ENCODE results near the gene BCAP29. TPM values are rescaled to one million over a fixed set of nuclear protein-coding genes. Genes with fewer than 3 reads are reported as not detected.

The BCAP29 gene
- total and polyA plus RNA-seq, 2 of the 4 experiments (the other 2 are of a cell fraction), result 33.0 to 35.1 TPM

- H2BK120ac ChIP-seq (ENCODE audit: low read depth, low read length), result no peak overlapping the region
- H3K79me1 ChIP-seq (ENCODE audit: low read depth in 1 of 2, low read length in 2 of 2), result peaks cover 27 to 48% of the 10 kb centered on the region in 2 experiments
- no peak overlapping the region for H3K4ac ChIP-seq (ENCODE audit: low read depth, low read length)
- peaks cover 7% of the 10 kb centered on the region; the same call in 1 of the 2 replicates for H3K36me3 ChIP-seq (ENCODE audit: control insufficient read depth, insufficient read depth, low read length)
- no peak overlapping the region for H3K27ac ChIP-seq (ENCODE audit: insufficient read depth, low read length)
- TF ChIP-seq USF2 (IDR thresholded peaks at IDR 0.05; ENCODE audit: low read depth, low read length), result no peak
- no peak for TF ChIP-seq BHLHE40 (IDR thresholded peaks at IDR 0.05; ENCODE audit: low read depth, low read length)
- no peak for TF ChIP-seq CTCF (conservative IDR thresholded peaks at IDR 0.05; ENCODE audit: low read depth, low read length)
- TF ChIP-seq RAD21 (IDR thresholded peaks at IDR 0.05; ENCODE audit: low read length), result no peak
- TF ChIP-seq MXI1 (IDR thresholded peaks at IDR 0.05; ENCODE audit: borderline replicate concordance, low read depth, low read length), result no peak
- no peak for TF ChIP-seq RFX5 (IDR thresholded peaks at IDR 0.05; ENCODE audit: low read depth, low read length)
- TF ChIP-seq POLR2A (IDR thresholded peaks at IDR 0.05; ENCODE audit: low read depth, low read length), result no peak
- TF ChIP-seq NFE2L2 (IDR thresholded peaks at IDR 0.05; ENCODE audit: low read depth, low read length), result no peak
- no peak for TF ChIP-seq SMC3 (IDR thresholded peaks at IDR 0.05; ENCODE audit: low read depth, low read length)
- TF ChIP-seq RCOR1 (IDR thresholded peaks at IDR 0.05; ENCODE audit: insufficient replicate concordance, low read length), result no peak
- TF ChIP-seq CHD1 (IDR thresholded peaks at IDR 0.05; ENCODE audit: low read depth, low read length), result no peak
- TF ChIP-seq ELK1 (IDR thresholded peaks at IDR 0.05; ENCODE audit: borderline replicate concordance, low read depth, low read length), result no peak
- no peak for TF ChIP-seq FOS (IDR thresholded peaks at IDR 0.05; ENCODE audit: low read depth, low read length)
- no peak for TF ChIP-seq MAFK (IDR thresholded peaks at IDR 0.05; ENCODE audit: low read depth, low read length)
- no peak for TF ChIP-seq CEBPB (IDR thresholded peaks at IDR 0.05; ENCODE audit: low read depth, low read length)
- no peak for TF ChIP-seq MAZ (IDR thresholded peaks at IDR 0.05; ENCODE audit: borderline replicate concordance, low read depth, low read length)
- H3K9me1 ChIP-seq (ENCODE audit: insufficient read depth, low read length), result no peaks in the 10 kb centered on the region
- WGBS, 2 experiments (ENCODE audit: extremely low coverage in 2 of 2, insufficient read length in 1 of 2), result no CpG with 5 or more reads among the region's 2 CpGs
- dilution Hi-C loops (cut with HindIII; ENCODE audit: low sequenced_read_pairs, unreplicated experiment) (no loop called here), in situ Hi-C loops (cut with MboI; ENCODE audit: low sequenced_read_pairs) (no loop called here), intact Hi-C loops (cut with micrococcal nuclease) (loop anchor here (5.0 kb wide), 3 partner anchors 121 to 159 kb away; partner anchors contain the start of gene CBLL1)
- H2AK5ac ChIP-seq (ENCODE audit: low read depth, low read length), result no peak overlapping the region
- DNase-seq (no peak), ATAC-seq (ENCODE audit: low read depth) (no peak)
- no peak overlapping the region for H3K14ac ChIP-seq (replicated peaks; ENCODE audit: low read depth, low read length)
- H2BK15ac ChIP-seq (ENCODE audit: low read depth, low read length), result no peak overlapping the region
- no peak overlapping the region for H3K4me3 ChIP-seq (ENCODE audit: insufficient read depth, low read depth, low read length)
- BruUV-seq (replicated peaks), result no TSS peak
- POLR2A ChIA-PET (ENCODE audit: unreplicated experiment), result no interaction called here
- no peak overlapping the region for H2BK20ac ChIP-seq (ENCODE audit: low read depth, low read length)
- no peak overlapping the region for H4K8ac ChIP-seq (ENCODE audit: low read depth in 2 of 2, low read length in 2 of 2)
- CTCF ChIA-PET, result interaction anchor here (0.5 kb wide), 1 partner anchor 1869 kb away, joined by 3 read pairs; no protein-coding TSS in a partner anchor
- H3K4me2 ChIP-seq (ENCODE audit: low read depth, low read length), result no peak overlapping the region; the same call in 1 of the 2 replicates
- H2BK5ac ChIP-seq (ENCODE audit: low read depth, low read length, poor library complexity, severe bottlenecking), result no peak overlapping the region
- H3K4me1 ChIP-seq (ENCODE audit: control insufficient read depth, insufficient read depth, low read length), result no peaks in the 10 kb centered on the region
- H4K20me1 ChIP-seq (ENCODE audit: insufficient read depth, low read length), result no peaks in the 10 kb centered on the region
- H2AK9ac ChIP-seq (replicated peaks; ENCODE audit: low read depth, low read length, poor library complexity), result no peak overlapping the region
- H4K91ac ChIP-seq (ENCODE audit: insufficient read depth, low read depth, low read length), result no peak overlapping the region
- H3K9me3 ChIP-seq (ENCODE audit: control insufficient read depth, insufficient read depth, low read length), result no peaks in the 10 kb centered on the region
- no peaks in the 10 kb centered on the region for H3K27me3 ChIP-seq (ENCODE audit: control insufficient read depth, insufficient read depth, low read length)
- no peak overlapping the region for H2AFZ ChIP-seq (replicated peaks; ENCODE audit: low read length, poor library complexity)
- no peak overlapping the region for H3K56ac ChIP-seq (ENCODE audit: extremely low read depth, insufficient read depth, low read length)
- no peak overlapping the region for H3K23ac ChIP-seq (ENCODE audit: low read depth, low read length)
- H3K9ac ChIP-seq (ENCODE audit: low read depth, low read length), result no peak overlapping the region
- H3K18ac ChIP-seq (ENCODE audit: low read depth, low read length), result no peak overlapping the region
- H4K5ac ChIP-seq (ENCODE audit: low read depth, low read length), result no peak overlapping the region
Observed at GRCh38 chr7:107582875-107583274, 2.8 kb downstream of the BCAP29 start.
